Measurements from ENCODE around the gene OR6C70. TPM values are rescaled to one million over a fixed set of nuclear protein-coding genes. Genes with fewer than 3 reads are reported as not detected.
"Not testable (repeated sequence)": the region's sequence is repeated elsewhere in the genome, so short reads cannot be mapped to it uniquely, and the experiment has no call there.

OR6C70 gene
- total and polyA plus RNA-seq, 2 of the 4 experiments (the other 2 are of a cell fraction) = not detected

DNA sequence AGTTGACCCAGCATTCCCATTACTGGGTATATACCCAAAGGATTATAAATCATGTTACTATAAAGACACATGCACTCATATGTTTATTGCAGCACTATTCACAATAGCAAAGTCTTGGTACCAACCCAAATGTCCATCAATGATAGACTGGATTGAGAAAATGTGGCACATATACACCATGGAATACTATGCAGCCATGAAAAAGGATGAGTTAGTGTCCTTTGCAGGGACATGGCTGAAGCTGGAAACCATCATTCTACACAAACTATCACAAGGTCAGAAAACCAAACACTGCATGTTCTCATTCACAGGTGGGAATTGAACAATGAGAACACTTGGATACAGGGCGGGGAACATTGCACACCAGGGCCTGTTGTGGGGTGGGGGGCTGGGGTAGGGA lies 5.0 kb downstream of the OR6C70 start:
- BruUV-seq (replicated peaks); H3K23ac ChIP-seq (ENCODE audit: low read depth, low read length); H3K4me1 ChIP-seq (ENCODE audit: control insufficient read depth, insufficient read depth, low read length); H3K4me2 ChIP-seq (ENCODE audit: low read depth, low read length); H4K8ac ChIP-seq (ENCODE audit: low read depth in 2 of 2, low read length in 2 of 2); H2BK20ac ChIP-seq (ENCODE audit: low read depth, low read length); H3K18ac ChIP-seq (ENCODE audit: low read depth, low read length); H3K9me1 ChIP-seq (ENCODE audit: insufficient read depth, low read length); DNase-seq; H2BK120ac ChIP-seq (ENCODE audit: low read depth, low read length); POLR2A ChIA-PET (ENCODE audit: unreplicated experiment); CTCF ChIA-PET; H2BK5ac ChIP-seq (ENCODE audit: low read depth, low read length, poor library complexity, severe bottlenecking); H4K20me1 ChIP-seq (ENCODE audit: insufficient read depth, low read length); H2BK15ac ChIP-seq (ENCODE audit: low read depth, low read length); H3K9ac ChIP-seq (ENCODE audit: low read depth, low read length); H2AK5ac ChIP-seq (ENCODE audit: low read depth, low read length); in situ Hi-C loops (cut with MboI; ENCODE audit: low sequenced_read_pairs); H3K27ac ChIP-seq (ENCODE audit: insufficient read depth, low read length); dilution Hi-C loops (cut with HindIII; ENCODE audit: low sequenced_read_pairs, unreplicated experiment); H3K36me3 ChIP-seq (ENCODE audit: control insufficient read depth, insufficient read depth, low read length); H3K56ac ChIP-seq (ENCODE audit: extremely low read depth, insufficient read depth, low read length); H3K14ac ChIP-seq (replicated peaks; ENCODE audit: low read depth, low read length); H4K5ac ChIP-seq (ENCODE audit: low read depth, low read length); intact Hi-C loops (cut with micrococcal nuclease); H2AK9ac ChIP-seq (replicated peaks; ENCODE audit: low read depth, low read length, poor library complexity); H3K9me3 ChIP-seq (ENCODE audit: control insufficient read depth, insufficient read depth, low read length); H4K91ac ChIP-seq (ENCODE audit: insufficient read depth, low read depth, low read length); H3K27me3 ChIP-seq (ENCODE audit: control insufficient read depth, insufficient read depth, low read length); ATAC-seq (ENCODE audit: low read depth); H3K79me1 ChIP-seq (ENCODE audit: low read depth in 1 of 2, low read length in 2 of 2); H3K4ac ChIP-seq (ENCODE audit: low read depth, low read length); H2AFZ ChIP-seq (replicated peaks; ENCODE audit: low read length, poor library complexity); H3K4me3 ChIP-seq (ENCODE audit: insufficient read depth, low read depth, low read length): not testable (repeated sequence)
- no CpG with 5 or more reads among the region's 1 CpG for WGBS, 2 experiments (ENCODE audit: extremely low coverage in 2 of 2, insufficient read length in 1 of 2)
